Coronary artery (tissue), 2 donors: ENCODE data around the gene SPON2.

Experiments used
- DNase-seq: peaks from one replicate; pipeline ENCODE4 v3.0.0-alpha.2; 2017; ENCODE audit warnings: low spot score
- H3K27ac ChIP-seq, 2 donors: fragments of 200-600 bp; sonication (generic); one replicate each; pipeline ENCODE4 v1.5.1; 2016 to 2019
- H3K4me3 ChIP-seq: fragments of 200-600 bp; sonication (generic); 2 replicates; pipeline ENCODE4 v1.5.1; 2016; ENCODE audit warnings: mild to moderate bottlenecking, moderate library complexity
- CTCF ChIP-seq: fragments of 200-600 bp; sonication (generic); IDR thresholded peaks from one replicate; pipeline ENCODE4 v1.5.1; 2019; ENCODE audit warnings: antibody characterized with exemption

Gene SPON2

GRCh38 chr4:1174941-1175634, 2.7 kb upstream of the SPON2 start:
- no peak for TF ChIP-seq CTCF
- H3K4me3 ChIP-seq: no peak overlapping the region
- H3K27ac ChIP-seq: peak overlapping the region in 1 of 2 donors; percentile 48
- no peak for DNase-seq

DNA sequence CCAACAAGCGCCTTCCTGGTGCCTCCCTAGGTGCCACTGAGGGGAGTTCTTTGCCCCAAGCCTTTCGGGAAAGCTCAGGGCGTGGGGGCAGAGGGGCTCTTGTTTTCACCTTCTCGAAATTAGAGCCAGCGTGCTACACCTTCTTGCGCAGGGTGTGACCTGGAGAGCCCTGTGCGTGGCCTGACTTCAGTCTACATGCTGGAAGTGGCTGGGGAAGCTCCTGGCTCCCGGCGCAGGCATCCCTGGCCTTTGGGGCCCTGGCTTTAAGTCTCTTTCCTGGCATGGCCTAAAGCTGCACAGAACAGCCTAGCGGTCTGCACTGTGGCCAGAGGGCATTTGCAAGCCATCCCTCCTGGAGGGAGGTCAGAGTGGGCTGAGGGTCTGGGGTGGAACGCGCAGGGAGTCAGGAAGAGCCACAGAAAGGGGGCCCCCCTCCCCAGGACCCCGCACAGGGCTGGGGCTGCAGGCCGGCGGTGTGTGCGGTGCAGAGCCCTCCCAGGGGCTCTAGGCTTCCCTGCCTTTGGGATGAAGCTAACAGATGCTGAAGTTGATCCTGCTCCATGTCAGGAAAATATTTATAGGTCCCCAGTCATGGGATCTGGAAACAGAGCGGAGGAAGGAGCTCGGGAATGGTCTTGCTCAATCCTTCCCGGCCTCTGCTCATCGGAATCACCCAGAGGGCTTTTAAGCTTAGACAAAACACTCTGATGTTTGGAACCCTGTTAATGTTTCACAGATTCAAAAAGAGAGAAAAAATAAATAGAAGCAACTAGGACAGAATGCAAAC, 781 bp upstream of the SPON2 start:
- peak; percentile 62 for DNase-seq
- Histone ChIP-seq H3K4me3 (peak overlapping the region; percentile 27), H3K27ac (peak overlapping the region; percentile 14 to 78)
- TF ChIP-seq CTCF: no peak

DNA sequence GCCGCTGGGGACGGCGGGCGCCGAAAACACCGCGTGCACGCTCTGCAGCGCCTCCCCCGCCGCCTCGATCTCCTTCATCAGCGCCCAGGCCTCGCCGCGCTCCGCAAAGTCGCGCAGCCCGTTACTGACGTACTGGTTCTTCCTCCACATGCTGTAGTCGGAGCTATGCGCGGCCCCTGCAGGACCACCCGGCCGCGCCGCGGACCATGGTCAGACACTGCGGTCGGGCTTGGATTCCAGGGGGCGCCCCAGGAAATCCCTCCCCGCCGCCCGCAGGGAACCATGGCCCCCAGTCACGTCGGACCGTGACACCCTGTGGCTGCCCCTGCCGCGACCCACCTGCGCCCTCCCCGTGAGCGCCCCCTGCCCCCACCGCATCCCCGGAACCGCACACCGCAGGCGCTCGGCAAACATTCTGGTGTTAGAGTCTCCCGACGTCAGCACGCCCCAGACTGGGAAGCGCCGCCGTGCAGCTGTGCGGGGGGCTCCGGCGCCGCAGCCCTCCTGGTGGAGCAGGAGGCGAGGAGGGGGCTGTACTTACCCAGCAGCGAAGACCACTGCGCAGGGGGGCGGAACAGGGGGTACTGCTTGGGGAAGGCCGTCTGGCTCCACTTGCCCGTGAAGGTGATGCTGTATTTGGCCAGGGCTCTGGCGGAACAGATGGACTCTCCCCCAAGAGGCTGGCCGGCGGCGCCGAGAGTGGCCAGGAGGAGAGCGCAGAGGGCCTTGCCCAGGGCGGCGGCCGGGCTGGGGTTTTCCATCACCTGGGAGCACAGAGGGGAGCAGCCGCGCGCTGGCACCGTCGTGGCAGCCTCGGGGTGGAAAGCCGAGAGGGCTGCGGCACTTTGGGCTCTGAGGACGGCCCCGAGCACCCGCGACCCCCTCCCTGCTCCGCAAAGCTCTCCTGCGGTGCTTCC, 814 bp downstream of the SPON2 start:
- Histone ChIP-seq H3K27ac (peak overlapping the region in 1 of 2 donors; percentile 78), H3K4me3 (peak overlapping the region; percentile 66)
- no peak for DNase-seq
- no peak for TF ChIP-seq CTCF

- no peak for TF ChIP-seq CTCF
- no peak for DNase-seq
- peak overlapping the region; percentile 66 for H3K4me3 ChIP-seq
- H3K27ac ChIP-seq: no peak overlapping the region
Measured at GRCh38 chr4:1170976-1171310, 1.4 kb downstream of the SPON2 start.

DNA sequence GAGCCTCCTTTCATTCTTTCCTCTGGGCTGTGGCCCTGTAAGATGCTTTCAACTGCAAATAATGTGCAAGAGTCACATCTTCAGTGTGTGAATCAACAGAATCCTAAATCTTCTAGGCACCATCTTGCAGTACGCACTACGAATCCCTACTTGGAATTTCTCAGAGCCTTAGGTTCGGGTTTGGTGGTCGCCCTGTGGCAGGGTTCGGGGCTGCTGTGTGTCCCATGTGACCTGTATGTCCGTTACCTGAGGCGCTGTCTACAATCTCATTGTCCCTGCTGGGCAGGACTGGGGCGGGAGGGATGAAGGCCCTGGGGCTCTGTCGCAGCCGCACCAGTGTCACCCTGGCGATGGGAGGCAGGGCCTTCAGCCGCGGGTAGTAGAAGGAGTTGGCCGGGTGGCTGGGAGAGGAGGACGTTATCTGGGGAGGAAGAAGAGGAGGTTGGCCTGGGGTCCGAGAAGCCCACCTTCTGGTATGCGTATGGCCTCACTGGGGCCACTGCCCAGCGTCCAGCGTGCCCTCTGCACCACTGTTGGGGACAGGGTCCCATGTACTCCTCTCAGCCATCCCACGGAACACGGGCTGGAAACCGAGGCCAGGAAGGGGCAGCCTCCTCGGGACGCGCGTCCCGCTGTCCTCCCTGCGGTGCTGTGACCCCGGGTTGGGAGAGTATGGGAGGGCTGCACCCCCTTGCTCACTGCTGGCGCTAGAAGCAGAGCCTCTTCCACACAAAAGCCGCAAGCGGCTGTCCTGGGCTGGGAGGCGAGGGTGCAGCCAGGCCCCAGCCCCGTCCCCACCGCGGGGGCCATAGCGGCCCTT, 2.0 kb downstream of the SPON2 start:
- Histone ChIP-seq H3K4me3 (peak overlapping the region; percentile 66), H3K27ac (no peak overlapping the region)
- no peak for DNase-seq
- TF ChIP-seq CTCF: no peak

GRCh38 chr4:1169691-1170096, 2.7 kb downstream of the SPON2 start:
- no peak for DNase-seq
- H3K4me3 ChIP-seq: no peak overlapping the region
- no peak for TF ChIP-seq CTCF
- H3K27ac ChIP-seq: no peak overlapping the region
